K562 (cell line): Measurements from ENCODE around the gene GAS2L1. TPM values are rescaled to one million over a fixed set of nuclear protein-coding genes. Genes with fewer than 3 reads are reported as not detected.

Source experiments
- ATAC-seq: fragments of 200-7000 bp; cut with Tn5 transposase; 3 replicates; pipeline ENCODE4 v1.9.1; 2020; ENCODE audit warnings: moderate library complexity
- BruUV-seq: library from RNA; stranded (reverse); fragments of 400-500 nt; replicated peaks from 2 replicates; lab custom pipeline; 2021; lab: Mats Ljungman, UMichigan
- CTCF ChIA-PET: fragments of 300-600 bp; formaldehyde crosslinking; extraction: SDS; loops from one replicate; lab custom pipeline; 2021; ENCODE audit warnings: low intra/inter-chr PET ratio; lab: Yijun Ruan, JAX
- POLR2A ChIA-PET: fragments of 300-600, 350-650 bp; sonication (Branson Sonifier 250); formaldehyde crosslinking; extraction: SDS; loops from one replicate; lab custom pipeline; 2021; ENCODE audit warnings: antibody characterized with exemption, inconsistent platforms; lab: Yijun Ruan, JAX
- DNase-seq, 4 experiments: peaks; one replicate each; pipeline versions ENCODE4 v3.0.0 to v3.0.0-alpha.2; 2011 to 2018; ENCODE audit warnings: low spot score in 3 of 4, mixed read lengths in 3 of 4; ENCODE audit errors: extremely low read depth in 1 of 4
- FAIRE-seq: peaks from 2 replicates; lab custom pipeline; 2011; peaks lifted over from hg19 to GRCh38; lab: Jason Lieb, UNC
- H2AFZ ChIP-seq: 2 replicates; pipeline ENCODE4 v1.6.0; 2011; ENCODE audit warnings: low read depth, low read length, control low read depth, inconsistent platforms
- H3K27ac ChIP-seq: fragments of 200-600 bp; 3 replicates; pipeline ENCODE4 v1.8.0; 2011; ENCODE audit warnings: low read depth, mild to moderate bottlenecking, control low read depth, inconsistent platforms, low read length, moderate library complexity, mixed read lengths; ENCODE audit errors: extremely low read depth
- H3K27me3 ChIP-seq, 2 experiments: fragments of 300-600 bp in 1 of 2; 2 replicates in 1 of 2; 3 replicates in 1 of 2; pipeline versions ENCODE4 v1.6.0 to v1.8.0; 2011; ENCODE audit warnings: inconsistent platforms in 2 of 2, low read length in 2 of 2, mild to moderate bottlenecking in 1 of 2, mixed read lengths in 1 of 2, moderate library complexity in 1 of 2; ENCODE audit not compliant: control insufficient read depth in 2 of 2, insufficient read depth in 2 of 2
- H3K36me3 ChIP-seq: fragments of 300-600 bp; 3 replicates; pipeline ENCODE4 v1.8.0; 2011; ENCODE audit warnings: mild to moderate bottlenecking, low read length, inconsistent platforms; ENCODE audit not compliant: control insufficient read depth, insufficient read depth
- H3K4me1 ChIP-seq, 2 experiments: fragments of 200-600 bp in 1 of 2; replicated peaks in 1 of 2; 2 replicates in 1 of 2; 3 replicates in 1 of 2; pipeline versions ENCODE4 v1.5.1 to v1.8.0; 2011; ENCODE audit warnings: inconsistent platforms in 2 of 2, low read length in 2 of 2, mild to moderate bottlenecking in 1 of 2, mixed read lengths in 1 of 2, moderate library complexity in 1 of 2; ENCODE audit not compliant: control insufficient read depth in 2 of 2, insufficient read depth in 2 of 2
- H3K4me2 ChIP-seq: 2 replicates; pipeline ENCODE4 v1.6.1; 2011; ENCODE audit warnings: low read length, control low read depth, inconsistent platforms, mixed read lengths; ENCODE audit not compliant: insufficient read depth
- H3K4me3 ChIP-seq: fragments of 200-600 bp; sonication (generic), shearing (Covaris generic); 2 replicates; pipeline ENCODE4 v1.5.1; 2016; ENCODE audit warnings: control low read depth, inconsistent platforms
- H3K79me2 ChIP-seq: fragments of 200-600 bp; 3 replicates; pipeline ENCODE4 v1.8.0; 2011; ENCODE audit warnings: low read length, inconsistent platforms; ENCODE audit not compliant: control insufficient read depth, insufficient read depth
- H3K9ac ChIP-seq, 2 experiments: 2 replicates each; pipeline versions ENCODE4 v1.6.0 to v1.6.1; 2011; ENCODE audit warnings: low read depth in 2 of 2, low read length in 2 of 2, control low read depth in 1 of 2, inconsistent platforms in 1 of 2, mild to moderate bottlenecking in 1 of 2, mixed read lengths in 1 of 2; ENCODE audit not compliant: insufficient read depth in 1 of 2
- H3K9me1 ChIP-seq: one replicate; pipeline ENCODE4 v1.6.0; 2011; ENCODE audit warnings: inconsistent platforms, mild to moderate bottlenecking, low read length, moderate library complexity; ENCODE audit not compliant: control insufficient read depth, insufficient read depth
- H3K9me3 ChIP-seq: replicated peaks from 2 replicates; pipeline ENCODE4 v1.5.1; 2011; ENCODE audit warnings: low read depth, low read length, inconsistent platforms; ENCODE audit not compliant: control insufficient read depth, insufficient read depth
- H4K20me1 ChIP-seq: replicated peaks from 2 replicates; pipeline ENCODE4 v1.6.1; 2011; ENCODE audit warnings: low read length, inconsistent platforms, mixed read lengths; ENCODE audit not compliant: control insufficient read depth, insufficient read depth
- NCOA2 ChIP-seq, 2 experiments: fragments of 450-650 bp; IDR thresholded peaks; 2 replicates each; pipeline ENCODE4 v1.6.1; 2018; ENCODE audit warnings: mild to moderate bottlenecking in 2 of 2, moderate library complexity in 1 of 2; ENCODE audit not compliant: partially characterized antibody in 2 of 2
- TSHZ1 ChIP-seq: fragments of 250-450 bp; sonication (Bioruptor Pico); IDR thresholded peaks from 2 replicates; pipeline ENCODE4 v1.4.0; 2020; ENCODE audit warnings: mild to moderate bottlenecking, moderate library complexity
- ZFP91 ChIP-seq: sonication (generic); formaldehyde crosslinking; IDR thresholded peaks from 2 replicates; pipeline ENCODE4 v1.8.0; 2022; ENCODE audit warnings: mild to moderate bottlenecking, missing genetic modification reagents
- ZNF318 ChIP-seq, 2 experiments: fragments of 450-650 bp; IDR thresholded peaks; 2 replicates each; pipeline ENCODE4 v1.6.1; 2016; ENCODE audit warnings: mild to moderate bottlenecking in 2 of 2, borderline replicate concordance in 1 of 2, low read depth in 1 of 2, moderate library complexity in 1 of 2
- WGBS: fragments of 100-300 bp; shearing (Covaris generic); methylation state at CpG from one replicate; pipeline ENCODE4 v1.1.6; 2016; ENCODE audit warnings: low coverage, mixed read lengths; ENCODE audit not compliant: insufficient coverage; ENCODE audit errors: missing lambda C conversion rate; 5-methylcytosine and 5-hydroxymethylcytosine counted together
- in situ Hi-C: fragments of 300-500 bp; cut with MboI; formaldehyde crosslinking; loops from 4 replicates; pipeline ENCODE4 v1.15.0; 2018; ENCODE audit warnings: inconsistent platforms, mixed read lengths
- intact Hi-C: fragments of 100-400 bp; cut with micrococcal nuclease; formaldehyde crosslinking; loops from 2 replicates; pipeline ENCODE4 v1.14.2; 2022
- polyA plus RNA-seq, 8 experiments: library from polyadenylated mRNA; depleted of rRNA in 4 of 8; stranded (reverse) in 5 of 8; unstranded in 3 of 8; fragments of >200 nt; fragmentation: Nextera tagmentation in 2 of 8; fragmentation: Illumina TruSeq in 1 of 8; extraction: Ambion mirVana in 2 of 8; extraction: Trizol in 1 of 8; gene quantifications; 2 replicates each; pipeline versions ENCODE4 v1.2.1 to v1.2.3, GENCODE V29; 2011 to 2014; ENCODE audit warnings: inconsistent platforms in 1 of 8, missing spikeins in 1 of 8
- total RNA-seq, 7 experiments: library from RNA; depleted of rRNA in 6 of 7; stranded (reverse); fragments of >200 nt in 6 of 7; fragmentation: Illumina TruSeq in 2 of 7; extraction: Trizol in 2 of 7; gene quantifications; 2 replicates each; pipeline versions ENCODE4 v1.2.1 to v1.2.3, GENCODE V29; 2011 to 2021; ENCODE audit warnings: low replicate concordance in 1 of 7

GAS2L1 gene
- total and polyA plus RNA-seq, 9 of the 15 experiments (the other 6 are each of a cell fraction or from before 2014, with no cell fraction given) = 0.56 to 19.7 (median 3.2) TPM

GRCh38 chr22:29288837-29289236 is 17.6 kb upstream of the GAS2L1 start (continued):
- TF ChIP-seq TSHZ1 (no peak), ZFP91 (CRISPR knock-in tag) (no peak)
- TF ChIP-seq, all 486 proteins: peak for 0

GRCh38 chr22:29290061-29290460 is 16.4 kb upstream of the GAS2L1 start:
- intact Hi-C loops (no loop called here), in situ Hi-C loops (no loop called here)
- ATAC-seq (no peak), DNase-seq (no peak), FAIRE-seq (no peak)
- Histone ChIP-seq H3K79me2 (peaks cover 27% of the 10 kb centered on the region; the same call in 2 of the 3 replicates), H2AFZ (no peak overlapping the region), H3K4me1 (no peaks in the 10 kb centered on the region), H3K9me3 (no peaks in the 10 kb centered on the region), H3K4me2 (no peak overlapping the region), H3K36me3 (peaks cover 97% of the 10 kb centered on the region), H3K9ac (no peak overlapping the region), H3K27ac (no peak overlapping the region), H4K20me1 (0 out of 2 replicates have a peak, but pooled peaks cover 2% of the 10 kb centered on the region), H3K4me3 (no peak overlapping the region), H3K27me3 (no peaks in the 10 kb centered on the region), H3K9me1 (no peaks in the 10 kb centered on the region)
- ChIA-PET CTCF (no interaction called here), POLR2A (interaction anchor here (1.4 to 2.0 kb wide), 2 partner anchors 14 to 23 kb away, joined by 3 to 8 read pairs; no protein-coding TSS in a partner anchor)
- no TSS peak for BruUV-seq
- WGBS = 89% methylated on average over 5 of the region's 5 CpGs
- no peak for TF ChIP-seq NCOA2 (IDR thresholded peaks at IDR 0.05; ENCODE audit: partially characterized antibody in 2 of 2)
- TF ChIP-seq ZNF318 (IDR thresholded peaks at IDR 0.05; ENCODE audit: borderline replicate concordance in 1 of 2, low read depth in 1 of 2) = no peak
